ENCODE results near the gene ERF.

The ERF gene

GRCh38 chr19:42254850-42255765 is at the start of gene ERF:
TSS of gene ERF (minus strand) at chr19:42255128. CDS start at chr19:42254999, 129 bp downstream.
- DNase-seq, result peak; percentile 84 to 92

- no peak for DNase-seq
Measured at GRCh38 chr19:42303876-42304275, 48.9 kb upstream of the ERF start.

- DNase-seq, result peak in 1 of 2 experiments; percentile 47
Measured at GRCh38 chr19:42303101-42303464, 48.2 kb upstream of the ERF start.

GRCh38 chr19:42301646-42302203 is 46.8 kb upstream of the ERF start, which contains the start of gene PRR19:
TSS of gene PRR19 (plus strand) at chr19:42302132. CDS start at chr19:42309585, 7,453 bp downstream.
- no peak for DNase-seq

- DNase-seq, result no peak
Measured at GRCh38 chr19:42297039-42297438, 42.1 kb upstream of the ERF start.

- DNase-seq, result peak; percentile 57 to 71
Measured at GRCh38 chr19:42295831-42296525, 41.0 kb upstream of the ERF start.

GRCh38 chr19:42295342-42295741 is 40.4 kb upstream of the ERF start:
- no peak for DNase-seq

GRCh38 chr19:42294471-42295137 is 39.7 kb upstream of the ERF start:
- no peak for DNase-seq

- no peak for DNase-seq
Measured at GRCh38 chr19:42293948-42294347, 39.0 kb upstream of the ERF start.

GRCh38 chr19:42293540-42293939 is 38.6 kb upstream of the ERF start:
- no peak for DNase-seq

- DNase-seq, result no peak
Measured at GRCh38 chr19:42292963-42293362, 38.0 kb upstream of the ERF start.

GRCh38 chr19:42292042-42292960 is 37.4 kb upstream of the ERF start:
- DNase-seq, result no peak

- no peak for DNase-seq
Measured at GRCh38 chr19:42291435-42291810, 36.5 kb upstream of the ERF start.

- no peak for DNase-seq
Measured at GRCh38 chr19:42290523-42291434, 35.9 kb upstream of the ERF start.

- DNase-seq, result no peak
Measured at GRCh38 chr19:42290136-42290522, 35.2 kb upstream of the ERF start.

GRCh38 chr19:42289556-42290041 is 34.7 kb upstream of the ERF start:
- DNase-seq, result no peak

GRCh38 chr19:42288881-42289555 is 34.1 kb upstream of the ERF start:
- DNase-seq, result no peak

- DNase-seq, result no peak
Measured at GRCh38 chr19:42288387-42288786, 33.5 kb upstream of the ERF start.

- no peak for DNase-seq
Measured at GRCh38 chr19:42287827-42288107, 32.8 kb upstream of the ERF start.
